Activated CD4-positive, CD25-positive, alpha-beta regulatory T cell treated with anti-CD3 and anti-CD28 coated beads, Interleukin-2, amount 50 U/mL, for 16 hours (primary cell): ENCODE results near the gene RTN1.

ENCODE experiments used
- DNase-seq: peaks from one replicate; pipeline ENCODE4 v3.0.0-alpha.2; 2020; ENCODE audit warnings: low read depth, low spot score

The RTN1 gene

DNA sequence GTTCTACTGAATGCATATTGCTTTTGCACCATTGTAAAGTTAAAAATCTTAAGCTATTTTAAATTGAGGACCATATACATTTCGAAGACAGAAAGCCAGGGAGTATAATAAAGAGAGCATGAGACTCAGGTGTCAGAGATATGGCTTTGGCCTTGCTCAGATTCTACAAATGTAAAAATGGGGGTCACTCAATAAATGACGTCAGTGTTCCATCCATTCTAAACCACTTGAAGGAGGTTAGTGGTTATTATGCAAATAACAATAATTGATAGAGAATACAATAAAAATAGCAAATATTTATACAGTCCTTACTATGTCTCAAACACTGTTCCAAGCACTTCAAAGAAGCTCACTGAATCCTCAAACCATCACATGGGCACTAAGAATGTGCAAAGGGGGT lies 20.1 kb downstream of the RTN1 start:
- no peak for DNase-seq

DNA sequence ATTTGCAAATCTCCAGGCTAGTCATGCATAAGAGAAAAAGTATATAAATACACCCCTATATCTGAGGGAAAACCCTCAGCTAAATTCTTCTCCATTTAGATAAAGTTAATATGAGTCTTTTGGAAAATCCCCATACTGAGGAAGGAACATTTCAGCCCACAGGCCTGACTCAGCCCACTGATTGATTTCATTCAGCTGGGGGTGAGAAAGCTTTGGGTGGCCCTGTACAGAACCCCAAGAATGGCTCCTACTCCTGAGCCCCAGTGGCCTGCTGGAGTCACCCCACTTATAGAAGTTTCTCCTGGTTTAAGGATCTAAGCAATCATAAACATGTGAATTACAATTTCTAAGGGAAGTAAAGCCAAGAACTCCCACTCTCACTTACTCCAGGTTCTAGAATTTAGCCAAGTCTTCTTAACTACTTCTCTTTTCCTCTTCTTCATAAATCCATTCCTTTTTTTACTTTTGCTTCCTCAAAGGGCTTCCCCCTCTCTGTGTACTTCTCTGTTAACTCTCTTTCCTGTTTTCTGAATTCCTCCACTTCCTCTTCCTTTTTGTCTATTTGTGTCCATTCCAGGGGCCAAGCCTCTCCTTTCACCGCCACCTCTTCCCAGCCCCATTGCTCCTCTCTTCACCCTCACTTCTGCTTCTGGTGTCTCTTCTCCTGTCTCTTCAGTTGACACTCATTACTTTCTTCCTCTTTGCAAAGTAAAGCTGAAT lies 21.0 kb downstream of the RTN1 start:
- no peak for DNase-seq

DNA sequence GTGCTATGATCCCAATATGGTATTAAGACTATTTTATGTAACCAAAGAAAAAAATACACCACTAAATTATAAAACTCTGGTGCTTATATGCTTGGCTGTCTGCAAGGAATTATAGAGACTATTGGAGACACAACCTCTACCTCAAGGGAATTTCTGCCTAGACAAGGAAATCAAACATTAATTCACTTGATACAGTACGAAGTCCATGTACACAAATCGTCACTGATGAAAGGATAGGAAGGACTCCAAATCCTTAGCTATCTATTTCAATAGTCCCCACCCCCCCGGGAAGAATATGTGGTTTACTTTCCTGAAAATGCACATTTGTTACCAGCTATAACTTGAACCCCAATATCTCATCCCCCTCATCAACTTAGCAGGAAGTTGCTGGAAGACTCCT lies 21.9 kb downstream of the RTN1 start:
- no peak for DNase-seq

DNA sequence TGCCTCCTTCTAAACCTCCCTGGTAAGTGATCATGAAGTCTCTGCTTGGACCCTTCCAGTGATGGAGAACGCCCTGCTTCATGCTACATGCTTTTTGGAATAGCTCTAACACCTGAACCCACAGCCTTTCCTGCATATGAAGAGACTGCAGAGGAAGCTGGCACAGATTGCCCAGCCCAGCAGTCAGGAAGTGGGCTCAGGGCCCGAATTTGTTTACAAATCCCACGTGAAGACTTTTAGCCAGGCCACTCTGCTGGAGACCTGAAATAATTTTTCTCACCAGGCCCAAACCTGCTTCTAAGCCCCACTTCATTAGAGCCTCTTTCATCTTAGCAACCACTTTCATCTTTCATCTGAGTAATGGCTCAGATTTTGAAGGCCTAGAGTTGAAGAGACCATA lies 22.9 kb downstream of the RTN1 start:
- DNase-seq = no peak

DNA sequence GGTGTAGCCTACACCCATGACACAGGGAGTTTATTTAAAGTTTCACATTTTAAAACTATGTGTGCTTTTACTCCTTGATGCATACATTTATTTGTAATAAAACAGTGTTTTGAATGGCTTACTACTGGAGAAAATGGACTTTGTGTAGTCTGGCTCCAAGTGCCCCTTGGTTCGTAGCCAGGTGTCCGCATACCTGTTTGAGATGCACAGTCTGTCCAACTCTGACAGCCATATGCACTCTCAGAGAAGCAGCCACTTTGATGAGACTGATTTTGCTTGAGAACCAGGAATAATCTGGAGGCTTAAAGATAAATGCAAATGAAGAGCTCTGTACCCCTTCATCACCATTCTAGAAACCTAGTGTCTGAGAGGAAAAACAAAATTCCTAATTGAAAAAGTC lies 24.0 kb downstream of the RTN1 start:
- no peak for DNase-seq

DNA sequence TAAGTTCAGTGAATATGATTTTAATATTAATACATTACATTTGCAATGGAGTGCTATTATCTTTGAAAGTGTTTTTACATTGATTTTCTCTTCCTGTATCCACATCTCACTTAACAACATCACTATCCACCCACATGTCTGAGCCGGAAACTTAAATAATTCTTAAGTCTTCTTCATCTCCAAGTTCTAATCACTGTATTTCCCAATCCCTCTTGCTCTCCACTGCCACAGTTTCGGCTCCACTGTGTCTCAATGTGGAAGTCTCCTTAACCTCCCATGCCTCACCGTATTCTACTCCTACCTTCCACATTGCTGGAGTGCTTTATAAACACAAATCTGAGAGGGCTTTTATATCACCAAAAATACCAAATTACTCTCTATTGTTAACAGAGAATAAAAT lies 25.3 kb downstream of the RTN1 start:
- DNase-seq = no peak

DNA sequence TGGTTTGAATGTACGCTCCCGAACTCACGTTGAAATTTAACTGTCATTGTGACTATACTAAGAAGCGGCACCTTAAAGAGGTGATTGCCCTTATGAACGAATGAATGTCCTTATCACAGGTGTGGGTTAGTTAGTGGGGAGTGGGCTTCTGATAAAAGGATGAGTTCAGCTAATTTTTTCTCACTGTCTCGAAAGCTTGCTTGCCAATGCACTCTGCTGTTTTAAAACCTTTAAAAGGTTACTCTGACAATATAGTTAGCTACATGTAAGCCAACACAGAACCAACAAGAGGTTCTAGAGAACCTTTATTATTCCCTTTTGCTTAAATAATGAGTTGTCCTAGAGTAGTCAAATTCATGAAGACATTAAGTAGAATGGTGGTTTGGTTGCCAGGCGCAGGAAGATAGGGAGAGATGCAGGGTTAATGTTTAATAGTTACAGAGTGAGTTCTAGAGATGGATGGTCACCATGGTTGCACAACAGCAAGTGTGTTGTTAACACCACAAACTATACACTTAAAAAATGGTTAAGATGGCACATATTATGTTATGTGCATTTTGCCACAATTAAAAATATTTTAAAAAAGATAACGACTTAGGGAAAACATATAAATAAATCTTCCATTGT lies 26.3 kb downstream of the RTN1 start:
- no peak for DNase-seq

DNA sequence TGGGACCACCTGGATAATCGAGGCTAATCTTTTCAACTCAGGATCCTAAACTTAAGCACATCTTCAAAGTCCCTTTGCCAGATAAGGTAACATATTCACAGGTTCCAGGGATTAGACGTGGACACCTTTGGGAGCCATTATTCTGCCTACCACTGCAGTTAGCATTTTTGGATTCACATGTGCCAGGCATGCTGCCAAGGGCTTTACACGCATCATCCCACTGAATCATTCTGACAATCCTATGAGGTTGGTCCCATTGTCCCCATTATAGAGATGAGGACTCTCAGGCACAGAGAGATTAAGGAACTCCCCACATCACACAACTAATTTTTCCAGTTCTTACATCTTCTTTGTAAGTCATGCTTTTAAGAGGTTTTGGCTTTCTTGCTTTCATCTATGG lies 34.5 kb downstream of the RTN1 start:
- no peak for DNase-seq

DNA sequence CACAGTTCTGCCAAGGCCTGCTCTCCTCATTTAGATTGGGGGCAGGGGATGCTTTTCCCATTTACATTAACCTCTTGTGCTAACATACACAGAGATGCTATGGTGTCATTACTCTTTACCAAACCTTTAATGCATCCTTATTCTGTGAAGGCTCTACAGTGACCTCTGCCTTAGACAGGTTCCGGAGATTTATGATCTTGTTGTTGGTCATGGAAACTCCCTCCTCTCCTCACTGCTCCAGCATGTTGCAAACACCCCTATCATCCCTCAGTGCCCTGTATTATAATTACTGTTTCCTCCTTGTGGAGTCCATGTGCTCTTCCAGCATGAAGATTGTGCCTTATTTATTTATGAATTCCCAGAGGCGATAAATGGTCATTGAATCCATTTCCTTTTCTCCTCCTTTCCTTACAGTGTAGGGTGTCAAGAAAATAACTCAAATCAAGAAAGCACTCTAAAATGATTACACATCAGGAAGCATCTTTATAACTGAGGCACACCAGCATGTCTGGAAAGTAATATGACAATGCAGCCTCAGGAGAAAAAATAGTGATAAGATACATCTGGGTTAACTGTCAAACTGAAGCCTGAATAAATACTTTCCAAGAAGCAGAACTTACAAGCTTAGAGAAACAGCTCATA lies 37.8 kb downstream of the RTN1 start:
- no peak for DNase-seq

DNA sequence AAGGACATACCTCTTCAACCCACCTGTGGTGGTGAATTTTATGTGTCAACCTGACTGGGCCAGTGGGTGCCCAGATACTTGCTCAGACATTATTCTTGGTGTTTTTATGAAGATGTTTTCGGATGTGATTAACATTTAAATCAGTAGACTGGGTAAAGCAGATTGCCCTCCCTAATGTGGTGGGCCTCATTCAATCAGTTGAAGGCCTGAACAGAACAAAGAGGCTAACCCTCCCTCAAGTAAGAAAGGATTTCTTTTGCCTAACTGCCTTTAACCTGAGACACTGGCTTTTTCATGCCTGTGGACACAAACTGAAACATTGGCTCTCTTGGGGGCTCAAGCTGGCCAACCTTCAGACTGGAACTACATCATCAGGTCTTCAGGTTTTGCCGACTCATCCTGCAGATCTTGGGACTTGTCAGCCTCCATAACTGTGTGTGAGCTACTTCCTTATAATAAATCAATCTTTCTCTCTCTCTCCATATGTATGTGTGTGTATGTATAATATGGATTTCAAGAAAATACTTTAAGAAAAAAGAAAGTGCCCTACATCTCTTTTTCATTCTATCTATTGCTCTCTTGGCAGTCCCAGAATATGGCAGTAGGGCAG lies 39.4 kb downstream of the RTN1 start:
- DNase-seq = no peak

DNA sequence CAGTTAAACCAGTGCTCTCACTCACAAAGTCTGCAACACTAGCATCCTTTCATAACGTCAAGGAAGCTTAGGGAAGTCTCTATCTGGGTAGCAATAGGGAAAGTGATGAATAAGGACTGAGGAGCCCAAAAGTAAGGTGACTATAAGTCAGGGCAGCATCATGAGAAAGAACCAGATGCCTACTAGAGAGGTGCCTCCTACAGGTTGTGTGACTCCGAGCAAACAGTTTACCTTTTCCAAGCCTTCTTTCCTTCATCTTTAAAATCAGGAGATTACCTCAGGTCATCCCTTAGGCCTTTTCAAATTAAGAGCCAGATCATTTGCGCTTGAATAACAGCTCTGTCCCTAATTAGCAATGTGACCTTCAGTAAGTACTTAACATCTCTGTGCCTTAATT lies 40.2 kb downstream of the RTN1 start:
- DNase-seq = no peak

DNA sequence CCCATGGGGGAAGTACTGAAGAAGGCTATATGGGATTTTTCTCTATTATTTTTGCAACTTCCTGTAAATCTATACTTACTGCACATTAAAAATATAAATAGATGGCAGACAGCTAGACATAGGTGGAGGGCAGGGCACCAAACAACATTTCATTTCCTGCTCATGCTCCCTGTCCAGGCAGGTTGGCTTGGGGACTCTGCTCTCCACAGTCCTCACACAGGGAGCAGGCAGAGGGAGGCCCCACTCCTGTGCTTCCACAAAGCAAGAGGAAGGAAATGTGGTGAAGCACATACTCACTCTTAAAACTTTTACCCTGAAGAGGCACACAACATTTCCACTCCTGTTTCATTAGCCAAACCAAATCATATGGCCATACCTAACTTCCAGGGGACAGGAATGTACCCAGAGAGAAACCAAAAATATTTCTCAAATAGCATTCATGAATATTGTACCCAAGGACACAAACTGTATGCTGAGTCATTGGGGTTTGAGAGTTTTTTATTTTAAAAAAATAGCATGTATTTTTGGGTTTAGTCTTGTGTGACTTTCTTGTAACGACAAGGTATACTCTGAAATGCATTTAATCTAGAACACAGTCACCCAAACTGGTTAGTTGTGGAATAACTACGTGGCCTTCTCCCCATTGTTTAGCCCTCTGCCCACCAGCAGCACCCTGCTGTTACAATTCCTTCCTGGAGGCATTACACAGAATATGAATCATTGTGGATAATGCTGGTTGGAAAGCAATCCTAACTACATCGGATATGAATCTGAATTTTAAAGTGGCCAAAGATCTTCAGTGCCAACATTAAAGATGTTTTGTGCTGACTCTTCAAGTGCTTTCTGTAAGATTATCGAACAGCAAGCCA lies 40.9 kb downstream of the RTN1 start:
- DNase-seq = no peak

DNA sequence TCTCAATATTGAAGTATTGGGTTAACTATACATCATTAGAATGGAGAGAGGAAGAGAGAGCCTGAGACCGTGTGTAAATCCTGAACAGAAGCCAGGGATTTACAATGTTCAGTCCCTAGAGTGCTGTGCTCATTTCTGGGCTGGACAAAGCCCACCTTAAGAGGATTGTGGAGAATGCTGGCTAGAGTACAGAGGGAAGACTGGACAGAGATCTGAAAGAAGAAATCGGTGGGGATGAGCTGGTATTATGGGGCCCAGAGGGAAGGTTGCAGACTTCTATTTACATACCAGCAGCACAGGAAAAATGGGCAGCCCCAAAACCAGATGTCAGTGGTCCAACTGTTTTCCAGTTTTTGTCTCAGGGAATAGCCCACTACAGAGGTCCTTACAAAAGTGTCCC lies 42.3 kb downstream of the RTN1 start:
- no peak for DNase-seq

DNA sequence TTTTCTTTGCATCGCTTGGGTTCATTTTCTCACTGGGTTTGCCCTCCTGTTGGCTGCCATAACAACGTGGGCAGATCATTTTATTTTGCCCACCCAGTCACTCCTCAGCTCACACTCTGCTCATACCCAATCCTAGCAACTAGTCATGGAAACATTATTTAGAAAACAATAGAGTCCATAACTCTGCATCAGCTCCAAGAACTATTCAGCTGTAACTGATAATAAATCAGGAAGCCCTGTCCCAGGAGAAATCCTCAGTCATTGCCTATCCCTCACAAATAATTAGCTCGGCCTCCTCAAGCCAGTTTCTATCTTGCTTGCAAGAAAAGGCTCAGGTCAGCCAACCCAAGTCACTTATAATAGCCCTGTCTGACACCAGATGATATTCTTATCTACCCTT lies 43.2 kb downstream of the RTN1 start:
- no peak for DNase-seq

DNA sequence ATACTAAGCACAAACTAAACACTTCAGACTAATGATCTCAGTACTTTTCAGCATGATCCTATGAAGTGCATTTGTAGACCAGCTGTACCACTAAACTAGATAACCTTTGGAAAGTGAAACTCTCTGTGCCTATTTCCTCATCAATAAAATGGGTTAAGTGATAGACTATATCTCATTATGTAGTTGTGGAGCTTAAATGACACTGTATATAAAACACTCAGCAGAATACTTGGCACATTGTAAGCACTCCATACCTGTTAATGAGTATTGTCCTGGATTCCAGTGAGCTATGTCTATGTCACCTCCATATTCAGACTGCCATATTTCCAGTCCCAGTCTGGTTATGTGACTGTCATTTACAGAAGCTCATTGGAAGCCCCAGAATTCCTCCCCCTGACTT lies 44.4 kb downstream of the RTN1 start:
- no peak for DNase-seq

DNA sequence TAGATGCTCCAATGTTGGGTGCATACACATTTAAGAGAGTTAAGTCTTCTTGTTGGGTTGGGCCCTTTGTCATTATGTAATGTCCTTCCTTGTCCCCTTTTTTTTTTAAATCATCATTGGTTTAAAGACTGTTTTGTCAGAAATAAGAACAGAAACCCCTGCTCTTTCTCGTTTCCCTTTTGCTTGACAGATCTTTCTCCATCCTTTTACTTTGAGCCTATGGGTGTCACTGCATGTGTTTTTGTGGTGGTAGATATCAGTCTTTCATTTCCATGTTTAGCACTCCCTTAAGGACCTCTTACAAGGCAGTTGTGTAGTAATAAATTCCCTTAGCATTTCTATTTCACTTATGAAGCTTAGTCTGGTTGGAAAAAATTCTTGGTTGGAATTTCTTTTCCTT lies 47.4 kb downstream of the RTN1 start:
- no peak for DNase-seq

DNA sequence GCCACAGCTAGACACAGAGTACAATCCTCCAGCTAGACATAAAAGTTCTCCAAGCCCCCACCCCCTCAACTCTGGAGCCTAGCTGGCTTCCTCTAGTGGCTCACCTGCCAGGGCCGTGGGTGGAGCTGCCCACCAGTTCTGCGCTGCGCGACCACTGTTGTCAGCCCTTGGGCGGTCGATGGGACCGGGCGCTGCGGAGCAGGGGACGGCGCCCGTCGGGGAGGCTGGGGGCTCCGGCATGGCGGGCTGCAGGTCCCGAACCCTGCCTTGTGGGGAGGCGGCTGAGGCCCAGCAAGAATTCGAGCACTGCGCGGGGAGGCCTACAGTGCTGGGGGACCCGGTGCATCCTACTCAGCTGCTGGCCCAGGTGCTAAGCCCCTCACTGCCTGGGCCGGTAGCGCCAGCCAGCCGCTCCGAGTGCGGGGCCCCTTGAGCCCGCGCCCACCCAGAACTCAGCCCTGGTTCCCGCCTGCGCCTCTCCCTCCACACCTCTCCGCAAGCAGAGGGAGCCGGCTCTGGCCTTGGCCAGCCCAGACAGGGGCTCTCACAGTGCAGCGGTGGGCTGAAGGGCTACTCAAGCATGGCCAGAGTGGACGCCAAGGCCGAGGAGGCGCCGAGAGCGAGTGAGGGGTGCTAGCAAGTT lies 51.0 kb downstream of the RTN1 start:
- no peak for DNase-seq

DNA sequence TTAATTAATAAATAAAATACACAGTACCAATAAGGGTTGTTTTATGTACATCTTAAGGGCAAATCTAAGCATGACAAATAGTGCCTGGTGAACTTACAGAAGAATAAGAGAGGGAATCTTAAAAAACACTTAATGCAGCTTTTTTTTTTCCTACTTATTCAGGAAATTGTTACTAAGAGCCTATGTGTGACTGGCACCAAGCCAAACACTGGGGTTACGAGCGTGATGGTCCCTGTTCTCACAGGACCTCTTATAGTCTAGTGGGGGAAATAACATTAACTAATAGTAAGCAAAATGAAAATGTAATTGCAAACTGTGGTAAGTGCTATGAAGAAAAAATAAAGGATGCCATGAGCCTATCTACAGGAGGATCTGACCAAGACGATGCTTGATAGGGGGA lies 53.6 kb downstream of the RTN1 start:
- no peak for DNase-seq

DNA sequence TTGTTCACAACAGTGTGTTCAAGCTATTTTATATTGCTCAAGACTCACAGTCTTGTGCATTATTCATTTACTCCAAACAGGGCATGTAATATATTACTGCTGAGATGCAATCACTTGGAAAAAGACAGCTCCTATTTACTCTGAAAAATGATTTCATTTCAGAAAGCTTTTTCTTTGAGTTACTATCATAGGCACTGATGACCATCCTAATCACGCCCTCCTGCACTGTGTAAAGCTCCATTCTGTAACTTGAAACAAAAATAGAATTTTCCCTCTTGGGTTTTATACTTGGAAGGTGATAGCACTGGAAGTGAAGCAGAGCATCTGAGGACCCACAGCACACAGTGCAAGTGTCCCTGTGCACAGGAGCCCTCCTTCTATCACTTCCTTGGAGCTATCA lies 55.6 kb downstream of the RTN1 start:
- no peak for DNase-seq

DNA sequence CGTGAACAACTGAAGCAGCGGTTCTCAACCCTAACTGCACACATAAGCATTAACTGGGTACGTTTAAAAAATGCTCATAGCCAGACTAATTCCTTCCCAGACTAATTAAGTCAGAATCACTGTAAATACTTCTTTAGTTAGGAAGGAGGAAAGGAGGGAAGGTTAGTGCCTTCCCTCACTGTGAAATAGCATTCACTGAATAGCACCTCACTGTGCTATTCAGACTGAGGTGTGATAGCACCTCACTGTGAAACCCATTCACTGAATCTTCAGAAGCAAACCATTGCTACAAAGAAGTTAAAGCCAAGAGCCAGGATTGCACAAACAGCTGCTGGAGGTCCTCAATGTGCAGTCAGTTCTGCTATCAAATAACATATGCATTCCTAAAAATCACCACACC lies 58.8 kb downstream of the RTN1 start:
- DNase-seq = no peak

DNA sequence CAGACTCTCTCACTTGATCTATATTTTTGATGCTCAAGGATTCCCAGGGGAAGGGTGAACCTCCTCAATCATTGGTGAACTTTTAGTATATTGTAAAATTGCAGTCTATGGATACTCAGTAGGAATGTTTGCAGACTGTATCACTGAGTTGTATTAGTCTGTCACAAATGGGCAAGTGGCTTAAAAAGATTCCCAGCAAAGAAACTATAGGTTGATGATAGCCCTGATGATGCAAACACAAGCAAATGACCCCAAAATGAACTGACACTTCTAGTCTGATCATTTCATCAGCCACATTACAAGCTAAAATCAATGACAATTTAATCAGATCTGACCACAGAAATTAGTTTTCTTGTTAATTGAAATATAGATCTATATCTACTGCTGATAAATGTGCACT lies 59.5 kb downstream of the RTN1 start:
- no peak for DNase-seq
